Fibroblast of lung (primary cell): ENCODE data around the gene MATK.

ENCODE experiments used
- EZH2 ChIP-seq: IDR thresholded peaks from 2 replicates; pipeline ENCODE4 v1.5.1; 2012; ENCODE audit warnings: low read length, control low read depth, mild to moderate bottlenecking; ENCODE audit errors: missing control alignments
- TF ChIP-seq, protein P1 (sequence below), 2 donors: IDR thresholded peaks in 1 of 2; conservative IDR thresholded peaks in 1 of 2; 1 replicate in 1 of 2; 2 replicates in 1 of 2; pipeline ENCODE4 v1.5.1; 2011 to 2012; ENCODE audit warnings: low read length in 2 of 2, control low read depth in 1 of 2, inconsistent platforms in 1 of 2, low read depth in 1 of 2, mild to moderate bottlenecking in 1 of 2

DNA sequence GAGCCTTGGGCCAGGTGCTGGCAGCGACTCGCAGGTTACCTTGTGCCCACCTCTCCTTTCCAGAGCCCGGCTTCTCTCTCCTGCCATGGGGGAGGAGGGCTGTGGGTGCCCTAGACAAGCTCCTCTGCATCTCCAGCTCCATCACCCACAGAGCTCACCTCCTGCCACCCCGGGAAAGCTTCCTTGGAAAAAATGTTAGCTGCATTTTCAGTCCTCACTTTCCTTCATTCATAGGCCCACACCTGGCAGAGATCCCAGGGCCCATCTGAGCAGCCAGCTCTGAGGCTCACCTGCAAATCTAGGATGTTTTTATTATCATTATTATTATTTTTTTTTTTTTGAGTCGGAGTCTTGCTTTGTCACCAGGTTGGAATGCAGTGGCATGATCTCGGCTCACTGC lies 45.8 kb upstream of the MATK start:
- TF ChIP-seq, protein P1, sequence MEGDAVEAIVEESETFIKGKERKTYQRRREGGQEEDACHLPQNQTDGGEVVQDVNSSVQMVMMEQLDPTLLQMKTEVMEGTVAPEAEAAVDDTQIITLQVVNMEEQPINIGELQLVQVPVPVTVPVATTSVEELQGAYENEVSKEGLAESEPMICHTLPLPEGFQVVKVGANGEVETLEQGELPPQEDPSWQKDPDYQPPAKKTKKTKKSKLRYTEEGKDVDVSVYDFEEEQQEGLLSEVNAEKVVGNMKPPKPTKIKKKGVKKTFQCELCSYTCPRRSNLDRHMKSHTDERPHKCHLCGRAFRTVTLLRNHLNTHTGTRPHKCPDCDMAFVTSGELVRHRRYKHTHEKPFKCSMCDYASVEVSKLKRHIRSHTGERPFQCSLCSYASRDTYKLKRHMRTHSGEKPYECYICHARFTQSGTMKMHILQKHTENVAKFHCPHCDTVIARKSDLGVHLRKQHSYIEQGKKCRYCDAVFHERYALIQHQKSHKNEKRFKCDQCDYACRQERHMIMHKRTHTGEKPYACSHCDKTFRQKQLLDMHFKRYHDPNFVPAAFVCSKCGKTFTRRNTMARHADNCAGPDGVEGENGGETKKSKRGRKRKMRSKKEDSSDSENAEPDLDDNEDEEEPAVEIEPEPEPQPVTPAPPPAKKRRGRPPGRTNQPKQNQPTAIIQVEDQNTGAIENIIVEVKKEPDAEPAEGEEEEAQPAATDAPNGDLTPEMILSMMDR (conservative IDR thresholded peaks at IDR 0.05 in 1 of 2, IDR thresholded peaks at IDR 0.05 in 1 of 2; ENCODE audit: low read depth in 1 of 2, low read length in 2 of 2): no peak
- TF ChIP-seq EZH2: no peak
